ENCODE measurements around the gene SNN.

GRCh38 chr16:11679250-11679649 lies 11.0 kb downstream of the SNN start:
- TF ChIP-seq POLR2AphosphoS5 (IDR thresholded peaks at IDR 0.05; ENCODE audit: low read depth, low read length), result no peak; the same call in 1 of the 2 replicates
- TF ChIP-seq POLR2A (IDR thresholded peaks at IDR 0.05; ENCODE audit: low read depth, low read length), result no peak
- no peak for TF ChIP-seq TAF1 (IDR thresholded peaks at IDR 0.05; ENCODE audit: low read depth, low read length)
- no peak for TF ChIP-seq SPI1 (IDR thresholded peaks at IDR 0.05; ENCODE audit: low read depth, low read length)
- TF ChIP-seq POU2F2 (IDR thresholded peaks at IDR 0.05; ENCODE audit: low read depth, low read length), result no peak
